ENCODE results near the gene ZNF888.
A peak's percentile ranks its signal among the peaks of the same experiment; 100 is the strongest.
"Not testable (repeated sequence)": the region's sequence is repeated elsewhere in the genome, so short reads cannot be mapped to it uniquely, and the experiment has no call there.

ZNF888 gene

GRCh38 chr19:52938761-52939160 is 15.5 kb upstream of the ZNF888 start:
- Histone ChIP-seq H3K9me3 (ENCODE audit: control insufficient read depth, insufficient read depth, low read depth, low read length) (no peaks in the 10 kb centered on the region), H3K36me3 (ENCODE audit: control insufficient read depth, insufficient read depth, low read length) (peaks cover 23% of the 10 kb centered on the region), H3K9ac (ENCODE audit: low read length) (no peak overlapping the region), H3K4me1 (ENCODE audit: control insufficient read depth, insufficient read depth, low read length) (peaks cover 5% of the 10 kb centered on the region), H3K27me3 (ENCODE audit: control insufficient read depth, insufficient read depth, low read length) (no peaks in the 10 kb centered on the region), H3K27ac (ENCODE audit: low read depth, low read length) (no peak overlapping the region), H3K4me3 (ENCODE audit: low read depth, low read length) (no peak overlapping the region)

GRCh38 chr19:52936954-52937325 is 13.7 kb upstream of the ZNF888 start:
- Histone ChIP-seq H3K9me3 (ENCODE audit: control insufficient read depth, insufficient read depth, low read depth, low read length) (no peaks in the 10 kb centered on the region), H3K27me3 (ENCODE audit: control insufficient read depth, insufficient read depth, low read length) (no peaks in the 10 kb centered on the region), H3K4me3 (ENCODE audit: low read depth, low read length) (no peak overlapping the region), H3K4me1 (ENCODE audit: control insufficient read depth, insufficient read depth, low read length) (no peaks in the 10 kb centered on the region), H3K36me3 (ENCODE audit: control insufficient read depth, insufficient read depth, low read length) (peaks cover 25% of the 10 kb centered on the region), H3K9ac (ENCODE audit: low read length) (no peak overlapping the region), H3K27ac (ENCODE audit: low read depth, low read length) (no peak overlapping the region)

GRCh38 chr19:52936151-52936953 is 13.1 kb upstream of the ZNF888 start:
- Histone ChIP-seq H3K4me3 (ENCODE audit: low read depth, low read length) (no peak overlapping the region), H3K27ac (ENCODE audit: low read depth, low read length) (no peak overlapping the region), H3K36me3 (ENCODE audit: control insufficient read depth, insufficient read depth, low read length) (peaks cover 25% of the 10 kb centered on the region), H3K9me3 (ENCODE audit: control insufficient read depth, insufficient read depth, low read depth, low read length) (no peaks in the 10 kb centered on the region), H3K27me3 (ENCODE audit: control insufficient read depth, insufficient read depth, low read length) (no peaks in the 10 kb centered on the region), H3K9ac (ENCODE audit: low read length) (no peak overlapping the region), H3K4me1 (ENCODE audit: control insufficient read depth, insufficient read depth, low read length) (no peaks in the 10 kb centered on the region)

- no peak overlapping the region for H3K9ac ChIP-seq (ENCODE audit: low read length)
Observed at GRCh38 chr19:52935434-52935833, 12.2 kb upstream of the ZNF888 start.

GRCh38 chr19:52924641-52925040 is 1.4 kb upstream of the ZNF888 start:
- not testable (repeated sequence) for H3K9ac ChIP-seq (ENCODE audit: low read length); H3K4me3 ChIP-seq (ENCODE audit: low read depth, low read length); H3K9me3 ChIP-seq (ENCODE audit: control insufficient read depth, insufficient read depth, low read depth, low read length); H3K27ac ChIP-seq (ENCODE audit: low read depth, low read length); H3K27me3 ChIP-seq (ENCODE audit: control insufficient read depth, insufficient read depth, low read length)
- H3K4me1 ChIP-seq (ENCODE audit: control insufficient read depth, insufficient read depth, low read length), result peaks cover 17% of the 10 kb centered on the region
- H3K36me3 ChIP-seq (ENCODE audit: control insufficient read depth, insufficient read depth, low read length), result peaks cover 24% of the 10 kb centered on the region

More at GRCh38 chr19:52935434-52935833, 12.2 kb upstream of the ZNF888 start:
- no peak overlapping the region for H3K4me3 ChIP-seq (ENCODE audit: low read depth, low read length)
- no peak overlapping the region for H3K27ac ChIP-seq (ENCODE audit: low read depth, low read length)
- no peaks in the 10 kb centered on the region for H3K9me3 ChIP-seq (ENCODE audit: control insufficient read depth, insufficient read depth, low read depth, low read length)
- peaks cover 25% of the 10 kb centered on the region for H3K36me3 ChIP-seq (ENCODE audit: control insufficient read depth, insufficient read depth, low read length)
- H3K27me3 ChIP-seq (ENCODE audit: control insufficient read depth, insufficient read depth, low read length), result no peaks in the 10 kb centered on the region
- no peaks in the 10 kb centered on the region for H3K4me1 ChIP-seq (ENCODE audit: control insufficient read depth, insufficient read depth, low read length)

- Histone ChIP-seq H3K9ac (ENCODE audit: low read length) (peak overlapping the region; percentile 3), H3K9me3 (ENCODE audit: control insufficient read depth, insufficient read depth, low read depth, low read length) (no peaks in the 10 kb centered on the region), H3K27me3 (ENCODE audit: control insufficient read depth, insufficient read depth, low read length) (no peaks in the 10 kb centered on the region), H3K4me3 (ENCODE audit: low read depth, low read length) (peak overlapping the region; percentile 88), H3K27ac (ENCODE audit: low read depth, low read length) (no peak overlapping the region), H3K4me1 (ENCODE audit: control insufficient read depth, insufficient read depth, low read length) (peaks cover 17% of the 10 kb centered on the region), H3K36me3 (ENCODE audit: control insufficient read depth, insufficient read depth, low read length) (peaks cover 18% of the 10 kb centered on the region)
Observed at GRCh38 chr19:52923778-52924593, 758 bp upstream of the ZNF888 start.

GRCh38 chr19:52917531-52917930 is 5.7 kb downstream of the ZNF888 start:
- no peak overlapping the region for H3K9ac ChIP-seq (ENCODE audit: low read length)
- H3K36me3 ChIP-seq (ENCODE audit: control insufficient read depth, insufficient read depth, low read length), result peaks cover 41% of the 10 kb centered on the region
- no peaks in the 10 kb centered on the region for H3K9me3 ChIP-seq (ENCODE audit: control insufficient read depth, insufficient read depth, low read depth, low read length)
- H3K4me3 ChIP-seq (ENCODE audit: low read depth, low read length), result no peak overlapping the region
- H3K27me3 ChIP-seq (ENCODE audit: control insufficient read depth, insufficient read depth, low read length), result no peaks in the 10 kb centered on the region
- peaks cover 7% of the 10 kb centered on the region; the same call in 1 of the 2 replicates for H3K4me1 ChIP-seq (ENCODE audit: control insufficient read depth, insufficient read depth, low read length)
- no peak overlapping the region for H3K27ac ChIP-seq (ENCODE audit: low read depth, low read length)

- H3K36me3 ChIP-seq (ENCODE audit: control insufficient read depth, insufficient read depth, low read length), result peaks cover 53% of the 10 kb centered on the region
- no peak overlapping the region for H3K4me3 ChIP-seq (ENCODE audit: low read depth, low read length)
- no peaks in the 10 kb centered on the region for H3K27me3 ChIP-seq (ENCODE audit: control insufficient read depth, insufficient read depth, low read length)
- H3K27ac ChIP-seq (ENCODE audit: low read depth, low read length), result no peak overlapping the region
- peaks cover 3% of the 10 kb centered on the region; the same call in 1 of the 2 replicates for H3K9me3 ChIP-seq (ENCODE audit: control insufficient read depth, insufficient read depth, low read depth, low read length)
- no peak overlapping the region for H3K9ac ChIP-seq (ENCODE audit: low read length)
- no peaks in the 10 kb centered on the region for H3K4me1 ChIP-seq (ENCODE audit: control insufficient read depth, insufficient read depth, low read length)
Observed at GRCh38 chr19:52910648-52911047, 12.6 kb downstream of the ZNF888 start.

- not testable (repeated sequence) for H3K9me3 ChIP-seq (ENCODE audit: control insufficient read depth, insufficient read depth, low read depth, low read length); H3K9ac ChIP-seq (ENCODE audit: low read length); H3K27ac ChIP-seq (ENCODE audit: low read depth, low read length); H3K4me1 ChIP-seq (ENCODE audit: control insufficient read depth, insufficient read depth, low read length); H3K27me3 ChIP-seq (ENCODE audit: control insufficient read depth, insufficient read depth, low read length); H3K4me3 ChIP-seq (ENCODE audit: low read depth, low read length)
- H3K36me3 ChIP-seq (ENCODE audit: control insufficient read depth, insufficient read depth, low read length), result peaks cover 26% of the 10 kb centered on the region
Observed at GRCh38 chr19:52904052-52904780, 19.0 kb downstream of the ZNF888 start.

GRCh38 chr19:52901842-52902241 is 21.4 kb downstream of the ZNF888 start:
- Histone ChIP-seq H3K27ac (ENCODE audit: low read depth, low read length) (no peak overlapping the region), H3K9ac (ENCODE audit: low read length) (no peak overlapping the region), H3K4me1 (ENCODE audit: control insufficient read depth, insufficient read depth, low read length) (peaks cover 12% of the 10 kb centered on the region), H3K27me3 (ENCODE audit: control insufficient read depth, insufficient read depth, low read length) (no peaks in the 10 kb centered on the region), H3K4me3 (ENCODE audit: low read depth, low read length) (no peak overlapping the region), H3K36me3 (ENCODE audit: control insufficient read depth, insufficient read depth, low read length) (peaks cover 13% of the 10 kb centered on the region), H3K9me3 (ENCODE audit: control insufficient read depth, insufficient read depth, low read depth, low read length) (peaks cover 3% of the 10 kb centered on the region; the same call in 1 of the 2 replicates)

Measured in HUES6 (cell line).